ENCODE results near the gene KRTAP10-1.
"Not testable (repeated sequence)": the region's sequence is repeated elsewhere in the genome, so short reads cannot be mapped to it uniquely, and the experiment has no call there.

KRTAP10-1 gene

GRCh38 chr21:44571844-44572782, 32.1 kb upstream of the KRTAP10-1 start:
- DNase-seq (ENCODE audit: extremely low read depth in 1 of 2, low read depth in 1 of 2), result no peak

- no peak for DNase-seq (ENCODE audit: extremely low read depth in 1 of 2, low read depth in 1 of 2)
Measured at GRCh38 chr21:44571296-44571695, 31.3 kb upstream of the KRTAP10-1 start.

- no peak for DNase-seq (ENCODE audit: extremely low read depth in 1 of 2, low read depth in 1 of 2)
Measured at GRCh38 chr21:44569861-44570517, 30.0 kb upstream of the KRTAP10-1 start.

- no peak for DNase-seq (ENCODE audit: extremely low read depth in 1 of 2, low read depth in 1 of 2)
Measured at GRCh38 chr21:44568667-44569556, 28.9 kb upstream of the KRTAP10-1 start.

- DNase-seq (ENCODE audit: extremely low read depth in 1 of 2, low read depth in 1 of 2), result no peak
Measured at GRCh38 chr21:44568261-44568660, 28.3 kb upstream of the KRTAP10-1 start.

GRCh38 chr21:44567481-44568171, 27.6 kb upstream of the KRTAP10-1 start:
- no peak for DNase-seq (ENCODE audit: extremely low read depth in 1 of 2, low read depth in 1 of 2)

GRCh38 chr21:44566403-44566802, 26.4 kb upstream of the KRTAP10-1 start:
- DNase-seq (ENCODE audit: extremely low read depth in 1 of 2, low read depth in 1 of 2), result no peak

GRCh38 chr21:44564886-44565598, 25.0 kb upstream of the KRTAP10-1 start:
- DNase-seq (ENCODE audit: extremely low read depth in 1 of 2, low read depth in 1 of 2), result no peak

- no peak for DNase-seq (ENCODE audit: extremely low read depth in 1 of 2, low read depth in 1 of 2)
Measured at GRCh38 chr21:44564099-44564498, 24.1 kb upstream of the KRTAP10-1 start.

- DNase-seq (ENCODE audit: extremely low read depth in 1 of 2, low read depth in 1 of 2), result no peak
Measured at GRCh38 chr21:44558695-44559094, 18.7 kb upstream of the KRTAP10-1 start, which contains the start of gene KRTAP10-3. TSS of gene KRTAP10-3 (minus strand) at chr21:44558795. CDS start at chr21:44558715, 80 bp downstream.

GRCh38 chr21:44558329-44558675, 18.3 kb upstream of the KRTAP10-1 start:
- not testable (repeated sequence) for DNase-seq (ENCODE audit: extremely low read depth in 1 of 2, low read depth in 1 of 2)

- no peak for DNase-seq (ENCODE audit: extremely low read depth in 1 of 2, low read depth in 1 of 2)
Measured at GRCh38 chr21:44557491-44558328, 17.7 kb upstream of the KRTAP10-1 start.

GRCh38 chr21:44556879-44557278, 16.9 kb upstream of the KRTAP10-1 start:
- DNase-seq (ENCODE audit: extremely low read depth in 1 of 2, low read depth in 1 of 2), result no peak

GRCh38 chr21:44555200-44555875, 15.3 kb upstream of the KRTAP10-1 start:
- no peak for DNase-seq (ENCODE audit: extremely low read depth in 1 of 2, low read depth in 1 of 2)

GRCh38 chr21:44552681-44553080, 12.7 kb upstream of the KRTAP10-1 start:
- no peak for DNase-seq (ENCODE audit: extremely low read depth in 1 of 2, low read depth in 1 of 2)

- DNase-seq (ENCODE audit: extremely low read depth in 1 of 2, low read depth in 1 of 2), result no peak
Measured at GRCh38 chr21:44552136-44552535, 12.1 kb upstream of the KRTAP10-1 start.

GRCh38 chr21:44551340-44551961, 11.5 kb upstream of the KRTAP10-1 start, which contains the start of gene KRTAP10-2:
TSS of gene KRTAP10-2 (minus strand) at chr21:44551505. CDS start at chr21:44551458, 47 bp downstream.
- no peak for DNase-seq (ENCODE audit: extremely low read depth in 1 of 2, low read depth in 1 of 2)

GRCh38 chr21:44550807-44551206, 10.8 kb upstream of the KRTAP10-1 start:
- DNase-seq (ENCODE audit: extremely low read depth in 1 of 2, low read depth in 1 of 2), result no peak
